ENCODE data around the gene CENPX. TPM values are rescaled to one million over a fixed set of nuclear protein-coding genes. Genes with fewer than 3 reads are reported as not detected.
A peak's percentile ranks its signal among the peaks of the same experiment; 100 is the strongest.

Gene CENPX
- total RNA-seq, 1 donor from 2014 or later, result 69.3 TPM

DNA sequence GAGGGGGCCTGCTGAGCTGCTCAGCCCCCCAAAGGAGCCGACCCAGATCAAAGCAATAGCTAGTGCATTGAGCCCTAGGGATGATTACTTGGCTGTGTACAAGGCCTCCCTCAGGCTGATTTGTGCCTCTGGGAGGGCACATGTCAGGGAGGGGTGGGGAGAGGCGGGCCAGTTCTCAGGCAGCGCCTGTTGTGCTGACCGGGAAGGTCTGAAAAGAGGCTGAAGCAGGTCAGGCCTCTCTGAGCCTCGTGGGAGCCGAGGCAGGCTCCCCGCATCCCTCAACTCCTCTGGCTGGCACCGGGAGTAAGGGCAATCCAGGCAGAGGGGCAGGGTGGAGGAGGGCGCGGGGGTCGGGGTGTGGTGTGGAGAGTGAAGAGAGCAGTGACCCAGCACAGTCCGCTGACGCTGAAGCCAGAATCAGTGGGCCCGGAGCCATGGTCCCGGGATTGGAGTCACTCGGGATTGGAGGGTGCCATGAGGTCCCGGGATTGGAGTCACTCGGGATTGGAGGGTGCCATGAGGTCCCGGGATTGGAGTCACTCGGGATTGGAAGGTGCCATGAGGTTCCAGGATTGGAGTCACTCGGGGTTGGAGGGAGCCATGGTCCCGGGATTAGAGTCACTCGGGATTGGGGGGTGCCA is 11.8 kb upstream of the CENPX start:
- Mint-ChIP-seq H3K9me3 (no peaks in the 10 kb centered on the region), H3K36me3 (peaks cover 5% of the 10 kb centered on the region), H3K4me3 (peak overlapping the region; percentile 83), H3K27ac (peak overlapping the region; percentile 80), H3K27me3 (no peaks in the 10 kb centered on the region), H3K4me1 (ENCODE audit: unreplicated experiment) (peaks cover 16% of the 10 kb centered on the region)
- TF ChIP-seq, protein P1, sequence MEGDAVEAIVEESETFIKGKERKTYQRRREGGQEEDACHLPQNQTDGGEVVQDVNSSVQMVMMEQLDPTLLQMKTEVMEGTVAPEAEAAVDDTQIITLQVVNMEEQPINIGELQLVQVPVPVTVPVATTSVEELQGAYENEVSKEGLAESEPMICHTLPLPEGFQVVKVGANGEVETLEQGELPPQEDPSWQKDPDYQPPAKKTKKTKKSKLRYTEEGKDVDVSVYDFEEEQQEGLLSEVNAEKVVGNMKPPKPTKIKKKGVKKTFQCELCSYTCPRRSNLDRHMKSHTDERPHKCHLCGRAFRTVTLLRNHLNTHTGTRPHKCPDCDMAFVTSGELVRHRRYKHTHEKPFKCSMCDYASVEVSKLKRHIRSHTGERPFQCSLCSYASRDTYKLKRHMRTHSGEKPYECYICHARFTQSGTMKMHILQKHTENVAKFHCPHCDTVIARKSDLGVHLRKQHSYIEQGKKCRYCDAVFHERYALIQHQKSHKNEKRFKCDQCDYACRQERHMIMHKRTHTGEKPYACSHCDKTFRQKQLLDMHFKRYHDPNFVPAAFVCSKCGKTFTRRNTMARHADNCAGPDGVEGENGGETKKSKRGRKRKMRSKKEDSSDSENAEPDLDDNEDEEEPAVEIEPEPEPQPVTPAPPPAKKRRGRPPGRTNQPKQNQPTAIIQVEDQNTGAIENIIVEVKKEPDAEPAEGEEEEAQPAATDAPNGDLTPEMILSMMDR (conservative IDR thresholded peaks at IDR 0.05), result no peak
- DNase-seq (ENCODE audit: extremely low spot score, unreplicated experiment), result no peak

DNA sequence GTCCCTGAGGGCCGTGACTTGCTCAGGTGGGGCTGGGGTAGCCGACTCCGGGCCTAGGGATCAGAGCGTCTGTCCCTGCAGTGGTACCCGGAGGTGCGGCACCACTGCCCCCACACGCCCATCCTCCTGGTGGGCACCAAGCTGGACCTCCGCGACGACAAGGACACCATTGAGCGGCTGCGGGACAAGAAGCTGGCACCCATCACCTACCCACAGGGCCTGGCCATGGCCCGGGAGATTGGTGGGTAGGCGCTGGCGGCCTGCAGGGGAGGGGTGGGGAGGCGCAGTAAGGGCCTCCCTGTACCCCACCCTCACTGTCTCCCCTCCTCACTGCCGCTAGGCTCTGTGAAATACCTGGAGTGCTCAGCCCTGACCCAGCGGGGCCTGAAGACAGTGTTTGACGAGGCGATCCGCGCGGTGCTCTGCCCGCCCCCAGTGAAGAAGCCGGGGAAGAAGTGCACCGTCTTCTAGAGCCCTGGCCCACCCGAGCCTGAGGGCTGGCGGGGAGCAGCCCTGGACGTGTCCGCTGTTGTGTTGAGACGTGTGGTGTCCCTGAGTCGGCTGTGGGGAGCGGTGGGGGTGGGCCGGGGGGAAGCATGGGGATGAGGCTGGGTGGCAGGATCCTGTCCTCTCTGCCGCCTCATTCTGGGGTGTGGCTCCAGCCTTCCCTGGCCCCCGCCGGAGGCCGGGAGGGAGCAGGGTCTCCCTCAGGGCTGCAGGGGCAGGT is 10.8 kb upstream of the CENPX start:
- peak overlapping the region; percentile 83 for H3K4me3 Mint-ChIP-seq
- H3K9me3 Mint-ChIP-seq, result no peaks in the 10 kb centered on the region
- H3K36me3 Mint-ChIP-seq, result peaks cover 5% of the 10 kb centered on the region
- no peaks in the 10 kb centered on the region for H3K27me3 Mint-ChIP-seq
- TF ChIP-seq, protein P1 (conservative IDR thresholded peaks at IDR 0.05), result no peak
- no peak for DNase-seq (ENCODE audit: extremely low spot score, unreplicated experiment)
- peak overlapping the region; percentile 53 for H3K27ac Mint-ChIP-seq
- peaks cover 16% of the 10 kb centered on the region for H3K4me1 Mint-ChIP-seq (ENCODE audit: unreplicated experiment)

DNA sequence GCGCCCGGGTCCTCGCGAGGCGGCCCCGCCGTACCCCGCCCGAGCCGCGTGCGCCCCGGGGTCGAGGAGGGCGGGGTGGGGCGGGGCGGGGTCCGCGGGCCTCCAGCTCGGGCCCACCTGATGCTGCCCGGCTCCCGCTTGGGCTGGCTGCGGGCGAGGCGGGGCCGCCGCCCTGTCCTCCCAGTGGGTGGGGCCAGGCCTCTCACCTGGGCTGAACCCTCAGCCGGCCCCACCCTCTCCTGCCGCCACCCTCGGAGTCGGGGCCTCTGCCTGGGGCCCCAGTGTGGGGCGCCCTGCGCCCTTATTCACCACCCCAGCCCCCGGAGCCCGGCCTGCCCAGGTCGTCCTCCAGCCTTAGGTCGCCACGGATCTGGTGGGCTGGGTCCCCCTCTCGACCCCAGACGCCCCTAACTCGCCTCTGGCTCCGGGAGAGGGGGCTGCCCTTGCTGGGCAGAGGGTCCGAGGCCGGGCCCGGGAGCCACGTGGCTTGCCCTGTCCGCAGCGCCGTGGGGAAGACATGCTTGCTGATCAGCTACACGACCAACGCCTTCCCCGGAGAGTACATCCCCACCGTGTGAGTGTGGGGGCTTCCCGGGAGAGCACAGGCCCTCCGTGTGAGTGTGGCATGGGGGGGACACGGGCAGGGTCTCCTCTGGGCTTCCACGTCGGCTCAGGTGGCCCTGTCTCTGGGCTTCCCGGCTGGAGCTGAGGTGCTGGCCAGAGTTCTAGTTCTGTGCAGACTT is 9.4 kb upstream of the CENPX start:
- H3K4me1 Mint-ChIP-seq (ENCODE audit: unreplicated experiment), result peaks cover 11% of the 10 kb centered on the region
- H3K9me3 Mint-ChIP-seq, result no peaks in the 10 kb centered on the region
- peak overlapping the region; percentile 83 for H3K4me3 Mint-ChIP-seq
- H3K27ac Mint-ChIP-seq, result no peak overlapping the region
- DNase-seq (ENCODE audit: extremely low spot score, unreplicated experiment), result no peak
- peaks cover 5% of the 10 kb centered on the region for H3K36me3 Mint-ChIP-seq
- no peaks in the 10 kb centered on the region for H3K27me3 Mint-ChIP-seq
- TF ChIP-seq, protein P1 (conservative IDR thresholded peaks at IDR 0.05), result no peak

DNA sequence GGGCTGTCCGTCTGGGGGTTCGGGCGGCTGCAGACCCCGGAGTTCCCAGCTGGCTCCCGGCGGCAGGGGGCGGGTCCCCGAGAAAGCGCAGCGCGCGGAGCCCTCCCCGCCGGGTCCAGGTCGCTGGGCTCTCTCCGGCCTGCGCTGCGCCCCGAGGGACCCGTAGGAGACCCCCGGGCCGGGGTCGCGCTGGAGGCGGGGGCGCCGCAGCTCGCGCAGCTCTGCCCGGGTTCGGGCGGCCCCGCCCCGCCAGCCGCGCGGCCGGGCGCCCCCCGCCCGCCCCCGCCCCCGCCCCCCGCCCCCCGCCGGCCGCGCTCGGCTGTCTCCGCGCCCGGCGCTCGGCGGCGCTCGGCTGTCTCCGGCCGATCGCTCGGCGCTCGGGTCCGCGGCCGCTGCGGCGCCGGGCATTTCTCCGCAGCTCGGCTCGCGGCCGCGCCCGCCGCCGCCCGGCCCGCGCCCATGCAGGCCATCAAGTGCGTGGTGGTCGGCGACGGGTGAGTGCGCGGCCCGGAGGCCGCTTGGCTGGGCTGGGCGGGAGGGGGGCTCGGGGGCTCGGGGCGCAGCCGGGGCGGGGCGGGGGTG is 8.7 kb upstream of the CENPX start, which contains the start of gene RAC3:
TSS of gene RAC3 (plus strand) at position 376 of the 582 bp plus-strand sequence. CDS start at position 460, 84 bp downstream.
- no peaks in the 10 kb centered on the region for H3K9me3 Mint-ChIP-seq
- H3K4me1 Mint-ChIP-seq (ENCODE audit: unreplicated experiment), result peaks cover 11% of the 10 kb centered on the region
- peaks cover 5% of the 10 kb centered on the region for H3K36me3 Mint-ChIP-seq
- DNase-seq (ENCODE audit: extremely low spot score, unreplicated experiment), result no peak
- TF ChIP-seq, protein P1 (conservative IDR thresholded peaks at IDR 0.05), result no peak
- peak within 1 kb of the TSS; percentile 88 for H3K4me3 Mint-ChIP-seq
- no peaks in the 10 kb centered on the region for H3K27me3 Mint-ChIP-seq
- H3K27ac Mint-ChIP-seq, result peak within 1 kb of the TSS; percentile 74

DNA sequence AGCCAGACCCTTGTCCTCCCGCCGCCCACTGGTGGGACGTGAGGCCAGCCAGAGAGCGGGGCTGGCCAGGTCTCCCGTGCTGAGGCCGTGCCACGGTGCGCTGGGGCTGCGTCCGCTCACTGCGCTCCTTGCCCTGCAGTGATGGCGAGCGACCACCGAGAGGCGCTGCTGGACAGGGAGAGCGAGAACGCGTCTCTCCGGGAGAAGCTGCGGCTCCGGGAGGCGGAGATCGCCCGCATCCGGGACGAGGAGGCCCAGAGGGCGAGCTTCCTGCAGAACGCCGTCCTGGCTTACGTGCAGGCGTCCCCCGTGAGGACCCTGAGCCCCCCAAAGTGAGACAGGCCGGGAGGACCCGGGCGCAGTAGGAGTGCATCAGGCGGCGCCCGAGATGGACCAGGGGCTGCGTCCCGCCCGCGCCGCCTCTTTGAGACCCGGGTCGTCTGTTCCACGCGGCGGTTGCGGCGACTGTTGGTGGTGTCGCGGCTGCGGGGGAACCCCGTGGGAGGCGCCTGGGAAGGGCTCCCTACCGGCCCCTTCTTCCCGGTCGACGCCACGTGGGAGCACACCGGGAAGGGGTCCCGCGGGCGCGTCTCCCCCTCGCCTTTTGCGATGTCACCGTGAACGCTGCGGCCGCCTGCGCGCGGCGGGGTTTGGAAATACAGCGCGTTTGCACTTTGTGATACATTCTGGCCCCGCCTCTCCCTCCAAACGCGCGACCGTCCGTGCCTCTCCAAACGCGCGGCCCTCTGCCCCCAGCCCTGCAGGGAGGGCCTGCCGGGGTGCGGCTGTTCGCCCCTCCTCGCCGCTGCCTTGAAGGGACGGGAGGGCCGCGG is 8.0 kb upstream of the CENPX start:
- peaks cover 11% of the 10 kb centered on the region for H3K4me1 Mint-ChIP-seq (ENCODE audit: unreplicated experiment)
- peak overlapping the region; percentile 74 for H3K27ac Mint-ChIP-seq
- peaks cover 5% of the 10 kb centered on the region for H3K36me3 Mint-ChIP-seq
- TF ChIP-seq, protein P1 (conservative IDR thresholded peaks at IDR 0.05), result peak; percentile 93
- DNase-seq (ENCODE audit: extremely low spot score, unreplicated experiment), result peak; percentile 94
- H3K4me3 Mint-ChIP-seq, result peak overlapping the region; percentile 88
- H3K9me3 Mint-ChIP-seq, result no peaks in the 10 kb centered on the region
- no peaks in the 10 kb centered on the region for H3K27me3 Mint-ChIP-seq

All from type B pancreatic cell (in vitro differentiated cells).